ENCODE results near the gene KCNC1.

- TF ChIP-seq POLR2A (IDR thresholded peaks at IDR 0.05) (no peak), CTCF (IDR thresholded peaks at IDR 0.05) (no peak)
These were observed 16.2 kb downstream of the KCNC1 start for GRCh38 chr11:17750801-17751165.

All from tibial nerve (tissue), 3 donors.